ENCODE data around the gene BHLHE41.

GRCh38 chr12:26128168-26128567 is 3.3 kb upstream of the BHLHE41 start:
- no peak for TF ChIP-seq CTCF (IDR thresholded peaks at IDR 0.05)
- TF ChIP-seq SMC3 (IDR thresholded peaks at IDR 0.05), result no peak
- TF ChIP-seq ZNF302 (CRISPR knock-in tag; IDR thresholded peaks at IDR 0.05), result no peak

Measured in A549 (cell line).